Stimulated activated CD8-positive, alpha-beta memory T cell treated with anti-CD3 and anti-CD28 coated beads, Interleukin-12 subunit alpha, Interleukin-12 subunit beta, amount 100 ng/mL, for 4 hours (primary cell): ENCODE results near the gene SPEN.
"Not testable (repeated sequence)": the region's sequence is repeated elsewhere in the genome, so short reads cannot be mapped to it uniquely, and the experiment has no call there.

Experiments
- DNase-seq: peaks from one replicate; pipeline ENCODE4 v3.0.0-alpha.2; 2020; ENCODE audit warnings: low read depth

Gene SPEN

DNA sequence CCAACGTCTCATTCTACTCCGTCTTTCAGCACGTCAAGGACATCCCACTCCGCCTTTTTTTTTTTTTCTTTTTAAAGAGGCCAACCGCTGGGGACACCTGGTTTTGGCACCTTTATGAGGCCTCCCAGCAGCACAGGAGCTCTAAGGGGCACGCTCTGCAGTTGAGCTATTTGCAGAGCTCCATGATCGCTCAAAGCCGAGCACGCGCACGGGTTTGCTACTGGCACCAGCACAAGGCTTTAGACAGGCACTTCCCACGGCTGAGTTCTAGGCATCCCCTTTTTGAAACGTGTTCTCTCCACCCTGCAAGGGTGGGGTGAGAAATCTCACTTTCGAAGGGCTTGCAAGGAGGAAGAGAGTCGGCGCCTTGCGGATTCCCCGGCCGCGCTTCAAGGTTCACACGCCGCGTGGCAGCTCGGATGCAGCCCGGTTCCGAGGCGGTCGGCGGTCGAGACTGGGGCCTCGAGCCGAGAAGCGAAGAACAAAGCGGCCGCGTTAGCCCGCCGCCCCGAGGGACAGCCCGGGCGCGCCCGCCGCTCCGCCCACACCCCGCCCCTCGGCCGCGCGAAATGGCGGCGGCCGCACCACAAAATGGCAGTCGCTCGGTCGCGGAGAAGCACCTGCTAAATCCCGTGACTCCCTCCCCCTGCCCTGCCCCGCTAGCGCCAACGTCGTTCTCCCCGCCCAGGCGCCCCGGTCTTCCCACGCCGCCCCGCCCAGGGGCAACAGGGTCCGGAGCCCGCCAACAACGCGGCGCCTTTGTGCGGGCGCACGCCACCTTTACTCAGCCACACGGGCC, 12.9 kb upstream of the SPEN start:
- peak; percentile 84 for DNase-seq

DNA sequence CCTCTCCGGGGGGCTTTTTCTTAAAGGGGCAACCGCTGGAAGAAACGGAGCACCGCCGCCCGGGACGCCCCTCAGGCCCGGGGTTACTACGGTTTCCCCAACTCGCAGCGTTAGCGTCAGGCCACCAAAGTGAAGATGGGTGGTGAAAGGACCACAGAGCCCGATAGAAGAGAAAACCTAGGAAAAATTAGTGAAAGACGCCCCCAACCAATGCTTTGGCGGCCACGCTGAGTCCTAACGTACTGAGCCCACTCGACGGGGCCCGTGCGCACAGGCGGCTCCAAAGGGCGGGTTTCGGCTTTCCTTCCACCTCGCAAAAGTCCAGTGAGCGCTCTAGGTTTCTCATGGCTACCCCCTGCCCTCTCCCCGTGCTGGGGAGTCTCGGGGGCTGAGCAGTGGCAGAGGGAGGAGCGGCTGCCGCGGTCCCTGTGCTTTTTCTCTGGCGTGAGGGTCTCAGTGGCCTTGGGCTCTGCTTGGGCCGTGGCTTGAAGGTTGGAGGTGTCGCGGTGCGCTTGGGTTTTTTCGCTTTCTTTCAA, 12.2 kb upstream of the SPEN start:
- DNase-seq, result no peak

DNA sequence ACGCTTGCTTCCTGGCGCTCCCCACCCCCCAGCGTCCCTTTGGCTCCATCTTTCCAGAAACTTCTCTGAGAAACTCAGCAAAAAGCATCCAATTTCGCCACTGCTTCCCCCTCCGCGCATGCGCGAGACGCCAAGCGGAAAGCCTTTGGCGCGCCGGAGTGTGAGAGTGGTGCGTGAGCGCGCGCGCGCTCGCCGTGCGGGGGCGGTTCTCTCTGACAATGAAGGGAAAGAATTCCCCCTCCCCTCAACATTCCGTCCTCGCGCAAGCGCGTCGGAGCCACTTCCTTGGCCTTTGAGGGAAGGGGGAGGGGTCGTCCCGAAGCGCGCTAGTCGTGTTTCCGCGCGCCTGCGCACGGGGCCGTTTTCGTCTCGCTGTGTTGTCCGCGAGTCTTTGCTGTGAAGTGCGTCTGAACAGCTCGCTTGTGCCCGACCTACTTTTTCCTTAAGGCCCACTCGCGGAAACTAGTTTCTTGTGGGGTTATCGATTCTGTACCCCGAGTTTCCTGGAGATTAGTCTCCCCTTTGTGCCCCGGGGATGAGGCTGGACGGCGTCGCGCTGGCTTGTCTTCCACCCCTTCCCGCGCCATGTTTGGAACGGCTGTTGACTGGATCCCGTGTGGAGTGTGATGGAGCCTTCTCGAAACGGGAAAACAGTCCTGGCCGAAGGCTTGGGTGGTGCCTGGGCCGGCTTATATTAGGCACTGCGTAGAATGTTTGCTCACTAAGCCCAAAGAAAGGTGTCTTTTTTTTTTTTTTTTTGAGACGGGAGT, 11.6 kb upstream of the SPEN start:
- DNase-seq, result peak; percentile 99

DNA sequence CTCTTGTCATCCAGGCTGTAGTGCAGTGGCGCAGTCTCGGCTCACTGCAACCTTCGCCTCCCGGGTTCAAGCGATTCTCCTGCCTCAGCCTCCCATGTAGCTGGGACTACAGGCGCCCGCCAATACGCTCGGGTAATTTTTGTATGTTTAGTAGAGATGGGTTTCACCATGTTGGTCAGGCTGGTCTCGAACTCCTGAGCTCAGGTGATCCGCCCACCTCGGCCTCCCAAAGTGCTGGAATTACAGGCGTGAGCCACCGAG, 11.1 kb upstream of the SPEN start:
- DNase-seq, result not testable (repeated sequence)

DNA sequence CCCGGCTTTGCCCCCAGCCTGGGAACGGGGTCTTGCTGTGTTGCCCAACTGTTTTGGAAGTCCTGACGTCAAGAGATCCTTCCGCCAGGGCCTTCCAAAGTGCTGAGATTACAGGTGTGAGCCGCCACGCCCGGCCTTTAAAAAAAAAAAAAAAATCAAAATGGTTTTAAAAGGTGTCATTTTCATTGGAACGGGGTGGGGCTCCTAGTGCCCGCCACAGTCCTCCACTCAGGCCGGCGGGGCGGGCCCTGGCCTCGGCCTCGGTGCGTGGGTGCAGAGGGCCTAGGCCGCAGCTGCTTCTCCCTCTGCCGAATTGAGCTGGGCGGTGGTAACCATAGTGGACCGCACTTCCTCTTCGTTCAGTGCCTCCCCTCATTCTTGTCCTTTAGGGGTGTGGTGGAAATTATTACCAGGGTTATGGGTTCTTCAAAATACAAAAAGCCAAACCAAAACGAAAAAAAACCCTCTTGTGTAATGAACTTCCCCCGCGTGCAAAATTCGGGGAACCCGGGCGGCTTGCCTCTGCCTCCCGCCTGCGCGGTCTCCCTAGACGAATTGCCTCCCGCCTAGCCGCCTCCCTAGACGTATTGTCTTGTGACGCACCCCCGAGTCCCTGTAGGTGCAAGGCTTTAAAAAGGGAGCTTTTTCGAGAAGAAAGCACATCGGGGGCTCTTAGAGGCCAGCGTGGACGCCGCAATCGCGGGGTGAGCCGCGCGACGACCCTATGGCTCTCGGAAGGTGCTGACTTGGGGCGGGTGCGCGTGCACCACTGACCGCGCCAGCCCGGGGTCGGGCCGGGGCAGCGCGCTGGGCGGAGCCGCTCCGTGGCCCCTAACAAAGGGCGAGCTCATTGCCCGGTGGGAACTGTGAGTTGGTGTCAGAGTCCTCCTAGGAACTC, 10.5 kb upstream of the SPEN start:
- DNase-seq, result peak; percentile 58

DNA sequence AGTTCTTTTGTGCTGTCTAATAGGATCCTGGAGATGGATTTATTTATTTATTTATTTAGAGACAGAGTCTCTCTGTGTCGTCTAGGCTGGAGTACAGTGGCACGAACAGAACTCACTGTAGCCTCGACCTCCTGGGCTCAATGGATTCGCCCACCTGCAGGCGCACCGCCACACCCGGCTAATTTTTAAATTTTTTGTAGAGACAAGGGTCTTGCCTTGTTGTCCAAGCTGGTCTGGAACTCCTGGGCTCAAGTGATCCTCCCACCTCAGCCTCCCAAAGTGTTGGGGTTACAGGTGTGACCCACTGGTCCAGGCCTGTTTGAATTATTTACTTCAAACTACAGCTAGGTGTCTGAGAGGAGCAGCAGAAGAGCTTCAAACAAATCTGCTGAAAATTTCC, 9.6 kb upstream of the SPEN start:
- no peak for DNase-seq

DNA sequence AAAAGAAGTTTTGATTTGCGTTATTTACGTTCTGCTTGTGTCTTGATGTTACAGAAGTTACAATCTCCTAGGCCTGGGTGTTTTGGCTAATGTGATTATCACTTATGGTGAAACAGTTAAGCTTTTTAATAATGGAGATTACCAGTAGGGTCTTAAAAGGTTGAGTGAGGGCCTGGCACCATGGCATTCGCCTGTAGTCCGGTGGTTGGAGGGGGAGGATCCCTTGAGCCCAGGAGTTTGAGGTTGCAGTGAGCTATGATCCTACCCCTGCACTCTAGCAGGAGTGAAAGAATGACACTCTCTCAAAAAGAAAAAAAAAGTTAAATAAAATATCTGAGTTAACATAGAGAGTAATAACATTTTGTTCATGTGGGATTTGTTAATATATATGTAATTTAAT, 8.8 kb upstream of the SPEN start:
- no peak for DNase-seq

DNA sequence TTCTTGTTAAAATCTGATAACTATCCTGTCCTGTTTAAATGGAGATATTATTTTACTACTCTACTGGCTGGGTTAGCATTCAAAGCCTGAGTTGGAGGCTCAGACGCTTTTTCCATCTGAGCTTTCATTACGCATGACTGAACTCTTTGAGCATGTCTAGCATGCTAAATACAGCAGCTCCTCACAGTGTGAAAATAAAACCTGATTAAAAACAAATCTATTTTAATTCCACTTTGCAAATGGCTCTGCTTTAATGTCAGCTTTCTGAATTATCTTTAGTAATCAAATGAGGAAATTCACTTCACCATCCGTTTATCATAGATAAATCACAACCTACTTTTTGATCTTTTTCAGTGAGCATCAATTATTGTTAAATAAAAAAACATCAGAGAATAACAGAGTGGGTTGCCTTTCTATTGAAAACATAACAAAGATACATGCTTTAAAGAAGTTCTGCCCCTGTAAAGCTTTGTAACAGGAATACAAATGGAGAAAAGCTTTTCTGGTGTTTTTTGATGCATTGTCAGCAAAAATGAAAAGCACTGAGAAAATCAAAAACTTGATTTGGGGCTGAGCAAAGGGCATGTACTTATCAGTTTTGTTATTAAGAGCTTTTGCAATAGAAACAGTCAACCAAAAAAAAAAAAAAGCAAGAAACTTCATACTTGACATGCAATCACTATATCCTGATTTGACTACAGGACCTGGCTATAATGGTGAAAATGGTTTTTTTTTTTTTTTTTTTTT, 3.5 kb upstream of the SPEN start:
- no peak for DNase-seq

DNA sequence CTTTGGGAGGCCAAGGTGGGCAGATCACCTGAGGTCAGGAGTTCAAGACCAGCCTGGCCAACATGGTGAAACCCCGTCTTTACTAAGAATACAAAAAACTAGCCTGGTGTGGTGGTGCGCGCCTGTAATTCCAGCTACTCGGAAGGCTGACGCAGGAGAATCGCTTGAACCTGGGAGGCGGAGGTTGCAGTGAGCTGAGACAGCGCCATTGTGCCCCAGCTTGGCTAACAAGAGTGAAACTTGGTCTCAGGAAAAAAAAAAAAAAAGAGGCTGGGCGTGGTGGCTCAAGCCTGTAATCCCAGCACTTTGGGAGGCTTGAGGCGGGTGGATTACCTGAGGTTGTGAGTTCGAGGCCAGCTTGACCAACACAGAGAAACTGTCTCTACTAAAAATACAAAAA, 1.5 kb upstream of the SPEN start:
- not testable (repeated sequence) for DNase-seq

DNA sequence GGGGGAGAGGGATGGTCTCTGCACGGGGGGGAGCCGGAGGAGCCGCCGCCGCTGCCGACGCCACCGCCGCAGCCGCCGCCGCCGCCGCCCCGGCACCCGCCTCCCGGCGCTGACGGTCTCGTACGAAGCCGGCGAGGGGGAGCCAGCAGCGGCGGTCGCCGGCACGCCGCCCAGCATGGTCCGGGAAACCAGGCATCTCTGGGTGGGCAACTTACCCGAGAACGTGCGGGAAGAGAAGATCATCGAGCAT, 311 bp downstream of the SPEN start:
- DNase-seq, result no peak

DNA sequence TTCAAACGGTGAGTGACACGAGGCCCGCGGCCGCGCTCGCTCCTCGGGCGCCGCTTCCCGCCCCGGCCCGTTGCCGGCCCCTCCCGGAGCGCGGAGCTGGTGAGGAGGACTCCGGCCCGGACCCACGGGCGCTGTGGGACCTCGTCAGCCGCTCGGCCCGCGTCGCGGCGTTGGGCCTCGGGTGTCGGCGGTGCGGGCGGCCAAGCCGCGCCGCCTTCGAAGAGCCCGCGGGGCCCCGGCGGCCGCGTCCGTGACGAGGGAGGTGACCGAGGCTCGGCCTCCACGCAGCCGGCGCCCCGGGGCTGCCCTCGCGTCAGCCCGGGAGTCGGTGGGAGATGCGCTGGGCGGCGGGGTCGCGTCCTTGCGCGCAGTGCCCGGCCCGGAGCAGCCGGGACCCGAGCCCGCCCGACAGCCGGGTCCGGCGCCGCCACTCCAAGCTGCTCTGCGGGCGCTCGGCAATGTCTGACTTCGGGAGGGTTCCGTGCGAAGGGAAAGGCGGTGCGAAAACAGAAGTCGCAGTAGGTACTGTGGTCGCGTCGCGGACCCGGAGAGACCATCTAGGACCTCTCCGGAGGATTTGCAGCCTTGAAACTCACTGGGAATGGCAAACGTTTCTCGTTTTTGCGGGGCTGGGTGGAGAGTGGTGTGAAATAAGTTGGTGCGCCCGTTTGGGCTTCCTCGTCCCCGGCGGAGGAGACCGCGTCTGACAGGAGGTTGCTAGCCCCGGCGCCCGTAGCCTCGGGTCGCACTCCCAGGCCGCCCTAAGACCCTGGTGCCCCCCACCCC, 829 bp downstream of the SPEN start:
- DNase-seq, result no peak

DNA sequence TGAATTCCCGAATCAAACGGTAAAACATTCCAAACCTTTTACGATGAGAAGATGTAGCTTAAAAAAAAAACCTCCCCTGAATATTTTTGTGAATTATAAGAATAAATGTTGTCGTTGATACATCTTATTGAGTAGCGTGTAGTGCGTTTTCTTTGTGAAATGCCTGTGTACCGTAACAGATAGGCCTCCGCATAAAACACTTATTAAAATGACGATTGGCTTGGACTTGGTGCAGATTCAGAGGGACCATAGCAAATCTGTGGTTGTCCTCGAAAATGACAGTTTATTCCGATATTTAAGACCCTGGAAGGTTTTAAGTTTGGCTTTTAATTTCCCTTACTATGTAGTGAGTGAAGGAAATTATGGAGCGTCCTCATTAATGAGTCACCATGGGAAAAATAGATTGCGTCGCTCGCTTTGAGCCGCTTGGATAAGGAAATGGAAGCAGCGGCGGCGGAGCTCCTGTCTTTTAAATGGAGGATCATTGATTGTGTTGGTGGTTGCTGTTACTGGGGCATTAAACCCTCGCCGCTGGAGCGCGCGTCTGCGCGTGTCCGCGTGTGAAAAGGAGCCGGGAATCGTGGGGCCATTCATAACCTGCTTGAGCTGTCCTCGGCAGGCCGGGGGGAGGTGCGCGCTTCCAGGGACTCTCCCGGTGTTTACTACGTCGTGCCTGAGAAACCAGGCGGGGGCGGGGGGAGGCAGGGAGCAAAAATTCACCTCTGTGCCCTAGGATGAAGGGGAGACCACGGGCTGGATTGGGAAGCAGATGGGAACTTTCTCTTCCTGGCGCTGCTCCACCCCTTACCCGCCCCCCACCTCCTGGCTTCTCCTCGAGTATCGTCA, 1.6 kb downstream of the SPEN start:
- no peak for DNase-seq

DNA sequence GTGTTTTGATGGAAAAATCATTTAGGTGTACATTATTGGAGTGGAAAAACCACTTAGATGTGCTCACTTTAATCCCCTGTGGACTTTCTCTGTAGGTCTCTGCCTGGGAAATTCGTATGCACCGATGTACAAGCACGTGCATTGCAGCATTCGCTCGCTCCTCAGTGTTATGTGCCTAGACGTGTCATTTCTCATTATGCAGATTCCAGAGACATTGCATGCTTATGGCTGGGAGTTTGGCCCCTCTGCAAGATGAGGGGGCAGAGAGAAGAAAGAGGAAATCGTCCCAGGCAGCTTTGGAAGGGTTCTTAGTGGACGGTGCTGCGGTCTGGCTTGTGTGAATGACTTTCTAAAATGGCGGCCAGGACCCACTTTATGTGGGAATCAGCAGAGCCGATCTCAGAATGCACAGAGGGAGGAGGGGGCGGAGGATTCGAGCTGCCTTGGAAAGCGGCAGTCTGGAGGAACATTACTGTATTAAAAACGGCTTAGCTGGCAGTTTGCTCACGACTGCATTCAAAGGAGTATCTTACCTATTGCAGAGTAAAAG, 2.3 kb downstream of the SPEN start:
- no peak for DNase-seq

DNA sequence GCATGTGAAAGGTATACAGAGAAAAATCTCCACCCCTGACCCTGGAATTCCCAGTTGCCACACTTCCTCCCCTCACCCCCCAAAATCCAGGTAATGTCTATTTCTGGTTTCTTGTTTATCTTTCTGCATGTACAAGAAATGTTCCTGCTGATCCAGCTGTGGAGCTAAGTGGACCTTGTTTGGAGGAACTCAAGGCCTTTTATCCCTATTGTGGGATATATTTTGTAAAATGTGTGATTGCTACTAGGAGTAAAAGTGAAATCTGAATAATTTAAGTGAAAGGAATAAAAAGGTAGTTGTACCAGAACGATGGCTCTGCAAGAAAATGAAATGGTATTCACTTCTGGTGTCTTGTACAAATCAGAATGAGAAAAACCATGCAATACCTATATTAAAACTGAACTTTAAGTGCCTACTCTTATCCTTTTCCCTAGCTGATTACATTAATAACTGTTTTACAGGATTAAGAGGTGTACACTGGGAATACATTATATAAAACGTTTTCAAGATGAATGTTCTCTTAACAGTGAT, 3.0 kb downstream of the SPEN start:
- no peak for DNase-seq

DNA sequence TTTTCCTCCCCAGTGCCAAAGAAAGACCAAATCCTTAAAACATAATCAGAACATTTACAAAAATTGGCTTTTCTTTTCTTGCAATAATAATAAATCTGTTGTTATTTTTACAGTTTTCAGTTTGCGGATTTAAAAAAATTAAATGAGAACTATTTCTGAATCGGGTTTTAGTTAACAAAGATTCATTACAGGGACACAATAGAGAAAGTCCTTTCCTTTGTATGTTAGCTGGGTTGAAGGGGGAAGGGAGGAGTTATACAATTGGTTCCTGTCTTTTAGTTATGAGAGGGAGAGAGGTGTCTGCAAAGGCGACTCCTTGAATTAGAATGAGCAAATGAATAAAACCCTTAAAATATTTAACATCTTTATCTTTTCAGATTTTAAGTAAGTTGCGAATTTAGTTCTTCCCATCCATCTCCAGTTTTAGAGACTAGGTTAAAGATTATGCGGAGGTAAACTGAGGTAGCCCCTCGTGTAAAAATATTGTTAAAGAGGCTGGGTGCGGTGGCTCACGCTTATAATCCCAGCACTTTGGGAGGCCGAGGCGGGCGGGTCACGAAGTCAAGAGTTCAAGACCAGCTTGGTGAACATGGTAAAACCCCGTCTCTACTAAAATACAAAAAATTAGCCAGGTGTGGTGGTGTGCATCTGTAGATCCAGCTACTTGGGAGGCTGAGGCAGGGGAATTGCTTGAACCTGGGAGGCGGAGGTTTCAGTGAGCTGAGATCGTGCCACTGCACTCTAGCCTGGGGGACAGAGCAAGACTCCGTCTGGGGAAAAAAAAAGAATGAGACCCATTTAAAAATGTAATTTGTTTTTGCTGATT, 3.9 kb downstream of the SPEN start:
- no peak for DNase-seq

DNA sequence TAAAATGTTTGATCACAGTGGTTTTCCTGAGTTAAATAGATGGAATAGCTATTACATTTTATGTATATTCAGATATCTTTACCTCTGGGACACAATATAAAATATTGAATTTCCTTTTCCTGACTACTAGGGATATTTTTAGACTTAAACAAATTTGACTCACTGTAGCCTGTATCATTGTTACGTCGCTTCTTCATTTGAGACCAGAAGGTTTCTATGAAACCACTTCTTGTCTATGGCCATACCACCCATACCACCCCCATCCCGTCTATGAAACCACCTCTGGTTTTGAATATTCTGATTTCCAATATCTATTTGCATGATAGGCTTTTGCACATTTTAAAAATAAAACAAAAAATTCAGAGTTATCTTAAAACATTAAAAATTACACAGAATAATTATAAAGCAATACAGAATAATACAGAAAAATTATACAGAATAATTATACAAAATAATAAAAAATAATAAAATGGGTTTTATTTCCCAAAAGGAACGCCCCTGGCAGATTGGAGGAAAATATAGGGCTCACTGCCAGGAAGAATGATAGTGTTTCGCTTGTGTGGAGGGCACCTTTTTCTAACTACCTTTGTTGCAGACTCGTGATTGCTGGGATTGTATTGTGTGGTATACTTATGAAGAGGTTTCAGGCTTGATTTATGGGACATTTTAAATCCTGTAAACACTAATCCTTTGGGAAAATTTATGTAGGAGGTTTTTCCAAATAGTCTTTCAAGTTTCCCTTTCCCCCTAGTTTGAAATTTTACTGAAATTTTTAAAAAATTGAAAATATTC, 4.7 kb downstream of the SPEN start:
- DNase-seq, result no peak

DNA sequence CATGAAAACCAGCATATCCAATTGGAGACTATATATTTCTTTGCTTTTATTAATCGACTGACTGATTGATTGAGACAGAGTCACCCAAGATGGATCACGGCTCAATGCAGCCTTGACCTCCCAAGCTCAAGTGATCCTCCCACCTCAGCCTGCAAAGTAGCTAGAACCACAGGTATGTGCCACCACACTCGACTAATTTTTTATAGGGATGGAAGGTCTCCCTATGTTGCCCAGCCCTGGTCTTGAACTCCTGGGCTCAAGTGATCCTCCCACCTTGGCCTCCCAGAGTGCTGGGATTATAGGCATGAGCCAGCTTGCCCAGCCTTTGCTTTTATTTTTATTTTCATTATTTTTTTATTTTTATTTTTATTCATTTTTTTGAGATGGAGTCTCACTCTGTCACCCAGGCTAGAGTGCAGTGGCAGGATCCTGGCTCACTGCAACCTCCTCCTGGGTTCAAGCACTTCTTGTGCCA, 5.4 kb downstream of the SPEN start:
- DNase-seq, result no peak

DNA sequence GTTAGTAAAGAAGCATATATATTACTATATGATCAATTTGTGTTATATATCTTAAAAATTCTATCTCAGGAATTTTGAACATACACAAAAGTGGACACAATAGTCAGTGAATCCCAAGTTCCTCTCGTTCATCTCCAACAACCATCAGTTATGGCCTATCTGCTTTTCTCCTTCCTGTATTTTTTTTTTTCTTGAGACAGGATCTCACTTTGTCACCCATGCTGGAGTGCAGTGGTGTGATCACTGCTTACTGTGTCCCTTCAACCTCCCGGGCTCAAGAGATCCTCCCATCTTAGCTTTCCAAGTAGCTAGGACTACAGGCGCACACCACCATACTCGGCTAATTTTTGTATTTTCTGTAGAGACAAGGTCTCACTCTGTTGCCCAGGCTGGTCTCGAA, 9.4 kb downstream of the SPEN start:
- no peak for DNase-seq
